HK-2 (cell line): ENCODE data around the gene NDUFB1.
A peak's percentile ranks its signal among the peaks of the same experiment; 100 is the strongest.

Experiments used
- DNase-seq: peaks from one replicate; pipeline ENCODE4 v3.0.0-alpha.2; 2018; ENCODE audit not compliant: unreplicated experiment

Gene NDUFB1

GRCh38 chr14:92121670-92122350 lies at the start of gene NDUFB1, which contains the start of gene CPSF2:
Gene NDUFB1 (minus strand): TSS chr14:92121706. CDS start chr14:92117637, 4,069 bp downstream.
Gene CPSF2 (plus strand): TSS chr14:92121969. CDS start chr14:92130985, 9,016 bp downstream.
- peak; percentile 85 for DNase-seq

DNA sequence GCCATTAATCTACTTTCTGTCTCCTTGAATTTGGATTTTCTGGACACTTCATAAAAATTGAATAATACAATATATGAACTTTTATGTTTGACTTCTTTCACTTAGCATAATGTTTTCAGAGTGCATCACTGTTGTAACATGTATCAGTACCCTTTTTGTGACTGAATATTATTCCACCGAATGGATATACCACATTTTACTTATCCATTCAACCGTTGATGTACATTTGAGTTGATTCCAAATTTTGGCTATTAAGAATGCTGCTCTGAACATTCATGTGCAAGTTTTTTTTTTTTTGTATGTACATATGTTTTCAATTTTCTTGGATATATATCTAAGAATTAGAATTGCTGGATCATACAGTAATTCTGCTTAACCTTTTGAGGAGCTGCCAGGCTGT lies 43.5 kb upstream of the NDUFB1 start:
- DNase-seq: no peak

GRCh38 chr14:92161521-92161920 lies 40.0 kb upstream of the NDUFB1 start:
- DNase-seq: no peak

GRCh38 chr14:92160619-92161018 lies 39.1 kb upstream of the NDUFB1 start:
- DNase-seq: no peak

DNA sequence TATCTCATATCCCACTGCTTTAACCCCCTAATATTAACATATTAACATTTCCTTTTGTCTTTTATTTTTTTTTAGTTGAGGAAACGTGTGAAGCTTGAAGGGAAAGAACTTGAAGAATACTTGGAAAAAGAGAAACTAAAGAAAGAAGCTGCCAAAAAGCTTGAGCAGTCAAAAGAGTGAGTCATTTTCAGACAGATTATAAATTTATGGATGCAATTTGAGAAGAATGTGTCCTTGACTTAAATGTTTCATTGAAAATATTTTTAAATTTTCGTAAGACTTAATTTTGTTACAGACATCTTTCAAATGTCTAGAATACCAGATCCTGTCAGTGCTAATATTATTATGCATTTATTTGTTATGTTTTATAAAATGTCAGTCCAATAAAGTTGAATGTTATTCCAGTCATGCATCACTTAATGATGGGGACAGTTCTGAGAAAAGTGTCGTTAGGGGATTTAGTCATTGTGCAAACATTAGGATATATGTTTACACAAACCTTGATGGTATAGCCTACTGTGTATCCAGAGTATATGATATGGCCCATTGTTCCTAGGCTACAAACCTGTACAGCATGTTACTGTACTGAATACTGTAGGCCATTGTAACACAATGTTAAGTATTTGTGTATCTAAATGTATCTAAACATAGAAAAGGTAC lies 32.9 kb upstream of the NDUFB1 start:
- no peak for DNase-seq

GRCh38 chr14:92153581-92153980 lies 32.1 kb upstream of the NDUFB1 start:
- DNase-seq: no peak

DNA sequence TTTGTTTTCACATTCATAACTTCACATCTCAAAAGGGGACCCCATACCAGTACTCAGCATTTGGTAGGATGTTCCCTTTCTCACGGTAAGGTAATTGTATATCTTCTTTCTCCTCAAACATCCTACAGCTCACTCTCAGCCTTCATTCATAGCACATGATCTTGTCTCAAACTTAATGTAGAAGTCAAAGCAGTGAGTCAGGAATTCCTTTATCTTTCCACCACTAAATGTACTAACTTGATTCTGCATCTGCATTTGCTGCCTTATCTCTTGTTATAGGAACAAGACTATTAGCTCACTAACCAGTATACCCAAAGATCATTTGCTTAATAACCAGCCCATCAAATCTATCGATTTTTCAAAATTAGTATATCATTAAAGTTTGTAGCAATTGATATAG lies 23.2 kb upstream of the NDUFB1 start:
- no peak for DNase-seq

DNA sequence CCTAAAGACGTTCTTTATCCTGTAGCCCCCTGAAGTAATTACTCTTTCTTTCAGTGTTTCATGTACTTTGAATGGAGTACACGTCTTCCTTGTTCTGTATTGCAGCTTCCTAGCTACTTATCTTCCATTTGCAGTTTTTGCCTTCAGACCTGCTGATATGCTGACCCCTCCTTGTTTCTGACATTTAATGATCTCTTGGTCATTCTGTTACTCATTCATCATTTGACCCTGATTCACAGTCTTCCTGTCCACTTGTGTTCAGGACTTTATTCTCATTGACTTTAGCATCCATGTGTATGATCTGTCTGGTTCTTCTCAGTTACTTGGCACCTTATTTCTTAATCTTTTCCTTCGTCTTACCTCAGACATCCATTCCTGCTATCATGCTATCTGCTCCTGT lies 22.5 kb upstream of the NDUFB1 start:
- no peak for DNase-seq

DNA sequence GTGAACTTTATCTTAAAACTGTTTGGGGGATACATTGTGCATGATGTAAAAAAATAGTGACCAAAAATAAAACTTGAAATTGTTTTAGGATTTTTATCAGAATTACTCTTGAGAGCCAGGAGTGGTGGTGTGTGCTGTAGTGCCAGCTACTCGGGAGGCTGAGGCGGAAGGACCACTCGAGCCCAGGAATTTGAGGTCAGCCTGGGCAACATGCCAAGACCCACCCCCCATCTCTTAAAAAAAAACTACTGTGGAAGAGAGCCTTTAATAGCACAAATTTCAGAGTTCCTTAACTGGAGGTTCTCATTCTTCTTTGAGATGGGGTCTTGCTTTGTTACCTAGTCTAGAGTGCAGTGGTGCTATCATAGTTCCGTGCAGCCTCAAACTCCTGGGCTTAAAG lies 21.8 kb upstream of the NDUFB1 start:
- DNase-seq: peak; percentile 22

GRCh38 chr14:92135269-92135668 lies 13.8 kb upstream of the NDUFB1 start:
- DNase-seq: no peak

DNA sequence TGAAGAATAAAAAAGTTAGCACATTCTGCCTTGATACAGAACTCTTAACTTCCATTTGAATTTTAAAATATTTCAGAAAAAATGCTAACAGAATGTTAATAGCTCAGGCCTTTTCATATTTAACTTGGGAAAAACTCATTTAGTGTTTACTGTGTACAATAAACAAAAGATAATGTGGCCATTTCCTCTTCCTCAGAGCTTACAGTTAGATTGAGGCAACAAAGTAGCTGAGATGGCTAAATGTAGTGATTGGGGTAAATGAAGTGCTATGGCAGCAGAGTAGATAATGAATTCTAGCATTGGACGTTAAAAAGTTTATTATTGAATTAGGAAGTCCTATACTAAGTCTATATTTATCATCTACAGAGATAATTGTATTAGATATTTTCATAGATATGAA lies 12.9 kb upstream of the NDUFB1 start:
- no peak for DNase-seq

GRCh38 chr14:92122761-92123160 lies 1.3 kb upstream of the NDUFB1 start:
- DNase-seq: no peak

DNA sequence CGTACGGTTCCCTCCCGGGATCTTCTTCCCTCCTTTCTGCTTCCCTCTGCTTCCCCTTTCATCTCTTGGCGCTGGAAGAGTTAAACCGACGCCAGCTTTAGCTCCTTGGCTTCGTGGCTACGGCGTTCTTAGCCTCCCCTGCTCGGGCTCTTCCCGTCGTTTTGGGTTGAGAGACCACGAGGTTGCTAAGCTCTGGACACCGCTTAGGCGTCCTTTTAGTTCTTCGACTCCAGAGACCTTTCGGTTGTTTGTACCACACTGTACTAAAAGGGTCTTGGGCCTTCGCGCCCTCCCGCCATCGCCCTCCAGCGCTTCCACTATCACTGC lies 808 bp upstream of the NDUFB1 start:
- DNase-seq: no peak

DNA sequence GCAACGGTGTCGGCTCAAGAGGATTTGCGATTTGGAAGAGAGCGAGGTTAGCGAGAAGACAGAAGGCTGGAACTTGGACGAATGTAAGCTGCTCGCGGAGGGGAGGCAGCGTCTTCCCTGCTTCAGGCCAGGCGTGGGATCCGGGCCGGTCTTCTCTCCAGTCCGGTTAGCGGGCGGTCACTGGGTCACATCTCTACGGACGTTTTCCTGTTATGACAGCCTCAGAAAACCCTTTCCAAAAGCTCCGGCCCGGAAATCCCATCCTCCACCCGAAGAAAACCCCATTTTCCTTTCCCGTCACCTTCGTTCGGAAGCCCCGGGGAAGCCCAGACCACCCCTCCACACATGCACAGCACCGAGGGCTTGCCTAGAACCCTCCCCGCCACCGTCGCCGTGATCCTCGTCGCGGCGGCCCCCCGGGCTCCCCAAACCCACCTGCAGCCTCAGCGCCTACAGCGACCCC lies 268 bp downstream of the NDUFB1 start:
- no peak for DNase-seq

DNA sequence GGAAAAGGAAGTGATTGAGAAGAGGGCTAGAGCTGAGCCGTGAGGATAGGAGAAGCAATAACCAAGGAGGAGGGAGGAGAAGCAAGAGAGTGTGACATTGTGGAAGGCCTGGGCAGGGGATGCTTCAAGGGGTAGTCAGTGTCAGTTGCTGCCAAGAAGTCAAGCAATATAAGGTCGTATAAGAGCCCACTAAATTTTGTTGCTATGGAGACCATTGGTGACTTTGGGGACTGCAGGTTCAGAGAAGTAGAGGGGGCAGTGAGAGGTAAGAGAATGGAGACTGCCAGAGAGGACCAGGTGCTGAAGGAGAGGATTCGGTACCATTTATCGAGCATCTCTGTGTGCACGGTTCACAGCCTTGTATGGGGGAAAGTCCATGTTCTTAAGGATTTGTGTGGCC lies 12.0 kb downstream of the NDUFB1 start:
- DNase-seq: no peak

- DNase-seq: no peak
Observed at GRCh38 chr14:92108345-92109254, 12.9 kb downstream of the NDUFB1 start.

DNA sequence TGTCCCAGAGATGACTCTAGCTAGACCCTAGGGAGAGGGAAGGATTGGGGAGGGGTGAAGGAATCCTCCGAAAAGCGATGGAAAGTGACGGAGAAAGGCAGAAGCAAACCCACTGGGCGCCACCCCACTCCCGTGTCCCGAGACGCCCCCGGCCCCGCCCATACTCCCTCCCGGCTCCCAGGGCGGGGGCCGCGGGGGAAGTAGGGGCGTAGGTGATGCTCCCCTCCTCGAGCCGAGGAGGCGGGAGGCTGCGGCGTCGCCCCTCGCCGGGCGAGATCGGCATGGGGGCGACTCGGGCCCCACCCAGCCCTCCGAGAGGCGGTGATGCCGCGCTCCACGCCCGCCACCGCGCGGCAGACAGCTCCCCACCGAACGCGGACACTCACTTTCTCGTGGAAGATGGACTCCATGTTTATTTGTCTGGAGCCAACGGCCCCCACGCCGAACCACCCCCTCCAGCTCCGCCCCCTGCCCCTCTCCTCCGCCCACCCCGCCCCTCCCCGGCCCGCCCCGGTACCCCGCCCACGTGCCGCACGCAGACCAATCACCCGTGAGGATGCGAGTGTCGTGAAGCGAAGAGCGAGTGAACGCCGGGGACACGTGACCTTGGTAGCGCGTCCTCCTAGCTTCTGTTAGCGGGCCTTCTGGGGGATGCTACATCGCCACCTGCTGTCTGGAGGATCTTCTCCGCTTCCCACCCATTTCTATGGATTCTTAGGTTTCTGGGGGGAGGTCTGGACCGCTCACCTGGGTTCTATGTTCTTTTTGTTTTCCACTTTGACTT lies 15.2 kb downstream of the NDUFB1 start, which contains the start of gene ATXN3:
Gene ATXN3 (minus strand): TSS at position 440 of the 784 bp plus-strand sequence. CDS start 30 bp downstream, at position 410.
- DNase-seq: peak; percentile 96

DNA sequence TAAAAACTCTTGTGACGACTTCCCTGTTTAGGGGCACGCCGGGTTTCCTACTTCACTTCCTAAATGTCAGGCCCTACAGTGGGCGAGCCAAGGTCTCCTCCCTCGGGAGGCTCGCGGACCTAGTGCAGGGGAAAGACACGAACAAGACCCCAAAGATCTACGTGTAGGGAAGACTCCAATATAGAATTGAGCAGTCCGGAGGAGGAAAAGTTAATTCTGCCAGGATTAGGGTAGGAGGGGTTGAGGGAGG lies 15.7 kb downstream of the NDUFB1 start:
- no peak for DNase-seq

- no peak for DNase-seq
Observed at GRCh38 chr14:92105073-92105892, 16.2 kb downstream of the NDUFB1 start.

DNA sequence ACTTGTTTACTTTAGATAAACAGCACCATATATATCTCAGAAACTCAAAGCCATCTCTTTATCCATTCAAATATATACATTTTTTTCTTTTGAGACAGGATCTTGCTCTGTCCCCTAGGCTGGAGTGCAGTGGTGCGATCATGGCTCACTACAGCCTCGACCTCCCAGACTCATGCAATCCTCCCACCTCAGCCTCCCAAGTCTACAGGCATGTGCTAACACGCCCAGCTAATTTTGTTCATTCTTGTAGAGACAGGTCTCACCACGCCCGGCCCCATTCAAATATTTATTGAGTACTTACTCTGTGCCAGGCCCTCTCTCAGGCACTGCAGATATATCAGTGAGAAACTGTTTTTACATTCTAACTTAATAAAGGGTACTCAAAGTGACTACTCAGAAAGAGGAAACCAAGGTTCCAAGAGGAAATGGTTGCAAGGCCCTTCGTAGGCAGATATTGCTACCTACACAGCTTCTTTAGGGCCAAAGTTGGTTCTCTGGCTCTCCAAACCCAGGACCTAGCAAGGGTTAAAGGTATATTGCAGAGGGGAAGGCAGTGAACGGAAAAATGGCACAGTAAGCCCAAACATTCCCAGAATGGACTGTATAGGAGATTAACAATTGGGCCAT lies 18.0 kb downstream of the NDUFB1 start:
- DNase-seq: no peak

DNA sequence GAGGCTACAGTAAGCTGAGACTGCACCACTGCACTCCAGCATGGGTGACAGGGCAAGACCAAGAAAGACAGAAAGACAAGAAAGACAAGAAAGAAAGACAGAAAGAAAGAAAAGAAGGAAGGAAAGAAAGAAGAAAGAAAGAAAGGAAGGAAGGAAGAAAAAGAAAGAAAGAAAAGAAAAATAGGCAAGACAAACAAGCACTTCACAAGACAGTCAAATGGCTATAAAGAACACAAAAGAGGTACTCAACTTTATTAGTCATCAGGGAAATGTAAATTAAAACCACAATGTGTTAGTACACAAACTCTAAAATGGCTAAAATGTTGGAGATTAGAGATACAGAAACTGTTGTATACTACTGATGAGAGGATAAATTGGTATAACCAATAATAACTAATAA lies 21.7 kb downstream of the NDUFB1 start:
- DNase-seq: no peak
